ENCODE results near the gene GPC5.

DNA sequence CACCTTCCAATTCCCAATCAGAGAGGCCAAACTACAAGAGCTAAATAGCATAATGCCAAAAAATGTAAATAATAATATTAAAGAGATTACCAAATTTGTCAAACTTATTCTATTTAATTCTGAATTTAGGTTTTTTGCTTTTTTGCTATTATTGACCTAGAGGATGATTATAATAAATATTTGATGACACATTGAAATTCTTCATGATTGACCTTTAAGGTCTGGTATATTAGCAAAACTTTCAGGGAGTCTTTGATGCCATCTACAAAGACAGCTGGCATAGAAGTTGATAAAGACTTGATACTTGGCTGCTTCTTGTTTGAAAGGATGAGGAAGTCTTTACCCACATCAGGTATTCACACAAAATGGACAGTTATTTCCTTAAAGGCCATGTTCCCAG, 1168.3 kb downstream of the GPC5 start:
- TF ChIP-seq REST (IDR thresholded peaks at IDR 0.05; ENCODE audit: insufficient read depth in 1 of 2, low read depth in 2 of 2, low read length in 2 of 2), result no peak
- TF ChIP-seq POLR2AphosphoS5 (IDR thresholded peaks at IDR 0.05; ENCODE audit: low read depth, low read length), result no peak

Measured in PFSK-1 (cell line).